ENCODE results near the gene RAP2C. TPM values are rescaled to one million over a fixed set of nuclear protein-coding genes. Genes with fewer than 3 reads are reported as not detected.
A peak's percentile ranks its signal among the peaks of the same experiment; 100 is the strongest.

RAP2C gene
- total RNA-seq, 1 experiment from 2014 or later, result 52.7 TPM

DNA sequence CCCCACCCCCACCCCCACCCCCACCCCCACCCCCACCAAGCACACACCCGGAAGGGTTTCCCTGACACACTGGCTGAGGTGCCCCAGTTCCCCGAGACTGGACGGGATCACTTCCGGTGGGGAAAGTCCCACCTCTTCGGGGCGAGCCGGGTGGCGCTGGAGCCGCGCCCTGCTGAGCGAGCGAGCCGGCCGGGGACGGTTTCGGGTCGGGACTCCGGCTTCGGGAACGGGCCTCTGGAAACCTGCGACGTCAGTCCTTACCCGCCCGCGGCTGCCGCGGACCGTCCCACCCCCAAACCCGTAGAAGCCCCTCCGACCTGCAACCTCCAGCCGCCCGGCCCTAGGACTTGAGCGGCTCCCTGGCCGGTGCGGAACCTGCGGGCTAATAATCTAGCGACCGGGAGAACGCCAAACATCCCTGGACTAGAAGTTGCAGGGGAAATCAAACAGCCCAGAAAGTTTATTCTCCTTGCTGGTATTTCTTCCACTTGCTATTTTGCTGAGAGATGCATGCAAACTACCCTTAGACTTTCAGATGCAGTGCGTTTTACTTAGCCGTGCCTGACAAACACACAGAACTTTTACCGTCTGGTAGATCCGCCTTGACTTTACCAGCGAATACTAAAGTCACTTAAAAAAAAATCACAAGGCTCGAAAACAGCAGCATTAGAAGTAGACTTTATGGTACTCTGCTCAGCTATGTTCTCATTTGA lies 991 bp downstream of the RAP2C start:
- Mint-ChIP-seq H3K36me3 (ENCODE audit: insufficient read depth in 1 of 3, low read depth in 3 of 3) (peaks cover 7 to 16% (median 16%) of the 10 kb centered on the region in 3 experiments; a peak in 6 of 7 replicates), H3K9me3 (no peaks in the 10 kb centered on the region)
- no CpG with 5 or more reads among the region's 45 CpGs for WGBS (ENCODE audit: extremely low coverage, insufficient read length, low lambda C conversion rate)

More for the DNA sequence above, 991 bp downstream of the RAP2C start:
- Histone ChIP-seq H3K4me1 (ENCODE audit: insufficient read depth, low read length) (no peaks in the 10 kb centered on the region), H4K91ac (ENCODE audit: insufficient read length, low read depth, low read length) (no peak overlapping the region), H3T11ph (ENCODE audit: low read length) (no peak overlapping the region), H2BK20ac (ENCODE audit: low read depth, low read length, poor library complexity, severe bottlenecking) (no peak overlapping the region), H3K27ac (ENCODE audit: insufficient read length, low read depth, low read length) (no peak overlapping the region), H4K5ac (ENCODE audit: insufficient read length, low read depth, low read length) (no peak overlapping the region), H2AFZ (ENCODE audit: low read length) (no peak overlapping the region), H3K9ac (ENCODE audit: extremely low read depth, insufficient read length, low read length) (peak overlapping the region; percentile 91), H4K8ac (replicated peaks; ENCODE audit: insufficient read length, low read depth, low read length) (no peak overlapping the region), H2BK5ac (ENCODE audit: insufficient read length, low read length) (no peak overlapping the region), H3K9me3 (ENCODE audit: control insufficient read depth, low read depth, low read length) (no peaks in the 10 kb centered on the region), H2AK5ac (ENCODE audit: insufficient read length, low read length) (no peak overlapping the region), H3K23ac (ENCODE audit: insufficient read length, low read depth, low read length) (no peak overlapping the region), H2BK120ac (ENCODE audit: low read depth, low read length, poor library complexity, severe bottlenecking) (no peak overlapping the region), H3K4me2 (ENCODE audit: insufficient read depth, insufficient read length, low read length) (peak overlapping the region; percentile 90), H3K27me3 (ENCODE audit: insufficient read depth, low read length) (no peaks in the 10 kb centered on the region), H3K23me2 (ENCODE audit: insufficient read length, low read depth, low read length, poor library complexity, severe bottlenecking) (peaks cover 7% of the 10 kb centered on the region), H3K14ac (ENCODE audit: insufficient read depth, low read length) (peak overlapping the region; percentile 83; the same call in 1 of the 2 replicates), H3K79me2 (ENCODE audit: insufficient read depth, low read length) (peaks cover 4% of the 10 kb centered on the region; the same call in 1 of the 2 replicates), H3K56ac (ENCODE audit: insufficient read length, low read depth, low read length) (no peak overlapping the region), H2BK15ac (ENCODE audit: low read depth, low read length) (no peak overlapping the region), H3K79me1 (ENCODE audit: insufficient read depth, low read depth, low read length, poor library complexity, severe bottlenecking) (no peaks in the 10 kb centered on the region), H3K18ac (ENCODE audit: insufficient read length, low read depth, low read length) (peak overlapping the region; percentile 88), H2BK12ac (ENCODE audit: insufficient read length, low read depth, low read length) (no peak overlapping the region), H4K20me1 (ENCODE audit: control insufficient read depth, insufficient read depth, insufficient read length) (no peaks in the 10 kb centered on the region), H3K4ac (ENCODE audit: low read depth, low read length) (no peak overlapping the region)
- TF ChIP-seq, protein P1, sequence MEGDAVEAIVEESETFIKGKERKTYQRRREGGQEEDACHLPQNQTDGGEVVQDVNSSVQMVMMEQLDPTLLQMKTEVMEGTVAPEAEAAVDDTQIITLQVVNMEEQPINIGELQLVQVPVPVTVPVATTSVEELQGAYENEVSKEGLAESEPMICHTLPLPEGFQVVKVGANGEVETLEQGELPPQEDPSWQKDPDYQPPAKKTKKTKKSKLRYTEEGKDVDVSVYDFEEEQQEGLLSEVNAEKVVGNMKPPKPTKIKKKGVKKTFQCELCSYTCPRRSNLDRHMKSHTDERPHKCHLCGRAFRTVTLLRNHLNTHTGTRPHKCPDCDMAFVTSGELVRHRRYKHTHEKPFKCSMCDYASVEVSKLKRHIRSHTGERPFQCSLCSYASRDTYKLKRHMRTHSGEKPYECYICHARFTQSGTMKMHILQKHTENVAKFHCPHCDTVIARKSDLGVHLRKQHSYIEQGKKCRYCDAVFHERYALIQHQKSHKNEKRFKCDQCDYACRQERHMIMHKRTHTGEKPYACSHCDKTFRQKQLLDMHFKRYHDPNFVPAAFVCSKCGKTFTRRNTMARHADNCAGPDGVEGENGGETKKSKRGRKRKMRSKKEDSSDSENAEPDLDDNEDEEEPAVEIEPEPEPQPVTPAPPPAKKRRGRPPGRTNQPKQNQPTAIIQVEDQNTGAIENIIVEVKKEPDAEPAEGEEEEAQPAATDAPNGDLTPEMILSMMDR (conservative IDR thresholded peaks at IDR 0.05), result no peak
- Mint-ChIP-seq H3K4me1 (peaks cover 24 to 33% of the 10 kb centered on the region in 2 experiments), H3K27ac (peak overlapping the region; percentile 90 to 93 (median 92); a peak in 6 of 7 replicates), H3K4me3 (peak overlapping the region; percentile 93 to 95), H3K27me3 (ENCODE audit: low read depth) (no peaks in the 10 kb centered on the region)
- DNase-seq, result peak; percentile 81
